SH-SY5Y (cell line): Measurements from ENCODE around the gene MEAF6.

ENCODE experiments used
- GATA2 ChIP-seq: IDR thresholded peaks from 2 replicates; pipeline ENCODE4 v1.6.1; 2011; ENCODE audit warnings: mild to moderate bottlenecking, low read depth, low read length
- GATA3 ChIP-seq: IDR thresholded peaks from 2 replicates; pipeline ENCODE4 v1.6.1; 2011; ENCODE audit warnings: low read depth, mild to moderate bottlenecking, low read length, moderate library complexity

The MEAF6 gene

GRCh38 chr1:37480581-37481288 is 33.8 kb downstream of the MEAF6 start:
- TF ChIP-seq GATA3 (no peak), GATA2 (no peak)

GRCh38 chr1:37480125-37480466 is 34.5 kb downstream of the MEAF6 start:
- no peak for TF ChIP-seq GATA2

GRCh38 chr1:37479255-37480124 is 35.1 kb downstream of the MEAF6 start:
- TF ChIP-seq GATA2 (no peak), GATA3 (no peak)

- TF ChIP-seq GATA3 (no peak), GATA2 (no peak)
These were observed 35.7 kb downstream of the MEAF6 start for GRCh38 chr1:37478890-37479254.

- TF ChIP-seq GATA3 (no peak), GATA2 (no peak)
These were observed 36.1 kb downstream of the MEAF6 start for GRCh38 chr1:37478451-37478881.

- TF ChIP-seq GATA2 (no peak), GATA3 (no peak)
These were observed 36.6 kb downstream of the MEAF6 start for GRCh38 chr1:37477946-37478345.

GRCh38 chr1:37477198-37477931 is 37.2 kb downstream of the MEAF6 start:
- TF ChIP-seq GATA2, result no peak
- TF ChIP-seq GATA3, result no peak

GRCh38 chr1:37476460-37477197 is 37.9 kb downstream of the MEAF6 start:
- TF ChIP-seq GATA3, result no peak
- TF ChIP-seq GATA2, result no peak

- TF ChIP-seq GATA3 (no peak), GATA2 (no peak)
These were observed 38.5 kb downstream of the MEAF6 start for GRCh38 chr1:37476087-37476452.

GRCh38 chr1:37475380-37476086 is 39.0 kb downstream of the MEAF6 start:
- no peak for TF ChIP-seq GATA2

GRCh38 chr1:37474697-37475379 is 39.7 kb downstream of the MEAF6 start:
- TF ChIP-seq GATA2, result no peak
- no peak for TF ChIP-seq GATA3

GRCh38 chr1:37474046-37474696 is 40.4 kb downstream of the MEAF6 start, which contains the start of gene ZC3H12A:
Gene ZC3H12A, plus strand, starts transcription at chr1:37474580. Its CDS starts 917 bp downstream, at chr1:37475497.
- TF ChIP-seq GATA3, result no peak
- TF ChIP-seq GATA2, result no peak

GRCh38 chr1:37473431-37474045 is 41.0 kb downstream of the MEAF6 start:
- TF ChIP-seq GATA3 (no peak), GATA2 (no peak)
